Adipose tissue (tissue), 3 donors: ENCODE data around the gene IGF2BP2. TPM values are rescaled to one million over a fixed set of nuclear protein-coding genes. Genes with fewer than 3 reads are reported as not detected.
"Not testable (repeated sequence)": the region's sequence is repeated elsewhere in the genome, so short reads cannot be mapped to it uniquely, and the experiment has no call there.

Experiments
- H3K27ac ChIP-seq: one replicate; pipeline ENCODE4 v1.5.1; 2013; ENCODE audit warnings: low read depth, low read length
- WGBS, 3 donors: extraction: QIAGEN DNeasy Blood & Tissue Kit; methylation state at CpG; one replicate each; pipeline ENCODE4 v1.1.7; 2013; 5-methylcytosine and 5-hydroxymethylcytosine counted together
- polyA plus RNA-seq, 3 donors: library from polyadenylated mRNA; stranded (reverse); fragments of 200-250 nt; gene quantifications; one replicate each; pipeline ENCODE4 v1.2.3, GENCODE V29; 2013
- donor health status: healthy with polysubstance abuse.
- donor health status: Bipolar disorder and iron deficiency.
- donor health status: healthy.

IGF2BP2 gene
- polyA plus RNA-seq, 3 donors, result 3.5 to 6.0 (median 4.3) TPM

DNA sequence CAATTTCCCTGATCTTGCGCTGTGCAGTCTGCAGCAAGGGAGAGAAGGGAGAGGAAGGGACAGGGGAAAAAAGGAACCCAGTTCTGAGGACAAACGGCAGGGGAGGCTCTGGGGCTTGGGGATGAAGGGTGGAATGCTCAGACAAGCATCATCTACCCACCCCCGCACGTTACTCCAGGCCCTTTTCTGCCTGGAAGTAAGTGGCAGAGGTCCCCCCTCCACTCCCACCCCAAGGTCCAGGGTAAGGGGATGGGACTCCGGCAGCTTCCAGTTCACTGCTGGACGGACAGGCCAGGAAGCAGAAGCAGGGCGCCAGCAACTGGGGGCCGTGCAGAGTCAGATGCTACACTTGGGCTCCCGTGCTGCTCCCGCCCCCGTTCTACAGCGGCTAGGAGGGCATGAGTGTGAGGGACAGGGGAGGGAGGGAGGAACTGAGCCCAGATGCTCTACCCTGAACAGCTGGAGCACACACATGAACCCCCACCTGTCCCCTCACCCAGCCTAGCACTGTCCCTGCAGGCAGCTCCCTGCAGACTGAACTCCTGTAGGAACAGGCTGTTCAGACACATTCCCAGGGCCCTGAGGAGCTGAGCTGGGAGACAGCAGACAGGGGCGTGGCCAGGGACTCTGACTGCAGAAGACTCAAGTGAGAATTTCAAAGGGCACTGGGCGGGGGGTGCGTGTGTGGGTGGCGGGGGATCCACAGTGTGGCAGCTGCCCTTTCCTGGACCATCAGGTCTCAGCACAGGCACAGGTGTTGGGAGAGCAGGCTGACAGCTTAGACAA, 179.1 kb downstream of the IGF2BP2 start:
- 78 to 84% (median 81%) methylated on average over 16 of the region's 16 CpGs for WGBS, 3 donors
- no peak overlapping the region for H3K27ac ChIP-seq

DNA sequence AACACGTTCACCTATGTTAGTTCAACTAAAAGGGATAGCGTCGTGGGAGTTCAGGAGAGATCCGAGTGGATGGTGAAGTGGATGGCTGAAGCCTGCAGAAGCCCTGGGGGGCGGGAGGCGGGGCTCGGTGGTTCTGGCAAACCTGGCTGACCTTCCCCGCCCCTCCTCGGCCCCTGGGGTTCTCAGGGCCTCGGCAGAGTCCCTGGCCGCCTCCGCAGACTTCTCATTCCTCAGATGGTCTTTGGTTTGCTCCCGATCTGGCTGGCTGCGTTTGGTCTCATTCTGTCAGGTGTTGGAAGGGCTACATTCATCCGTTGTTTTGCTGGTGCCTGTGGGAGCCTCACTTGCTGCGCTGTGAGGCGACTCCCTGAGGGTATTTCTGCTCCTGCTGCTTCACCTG, 179.7 kb downstream of the IGF2BP2 start:
- WGBS, 3 donors, result 74 to 85% (median 84%) methylated on average over 17 of the region's 17 CpGs

DNA sequence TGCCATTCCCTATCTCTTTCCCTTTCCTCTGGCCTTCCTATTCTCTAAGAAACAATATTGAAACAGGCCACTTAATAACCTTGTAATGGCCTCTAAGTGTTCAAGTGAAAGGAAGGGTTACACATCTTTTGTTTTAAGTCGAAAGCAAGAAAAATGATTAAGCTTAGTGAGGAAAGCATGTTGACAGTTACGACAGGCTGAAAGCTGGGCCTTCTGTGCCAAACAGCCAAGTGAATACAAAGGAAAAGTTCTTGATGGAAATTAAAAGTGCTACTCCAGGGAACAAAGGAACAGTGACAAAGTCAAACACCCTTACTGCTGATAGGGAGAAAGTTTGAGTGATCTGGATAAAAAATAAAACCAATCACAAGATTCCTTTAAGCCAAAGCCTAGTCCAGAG, 184.5 kb downstream of the IGF2BP2 start:
- H3K27ac ChIP-seq, result no peak overlapping the region
- WGBS, 3 donors, result 58 to 79% (median 63%) methylated on average over 2 of the region's 2 CpGs

More for the DNA sequence above, 179.7 kb downstream of the IGF2BP2 start:
- H3K27ac ChIP-seq, result not testable (repeated sequence)

DNA sequence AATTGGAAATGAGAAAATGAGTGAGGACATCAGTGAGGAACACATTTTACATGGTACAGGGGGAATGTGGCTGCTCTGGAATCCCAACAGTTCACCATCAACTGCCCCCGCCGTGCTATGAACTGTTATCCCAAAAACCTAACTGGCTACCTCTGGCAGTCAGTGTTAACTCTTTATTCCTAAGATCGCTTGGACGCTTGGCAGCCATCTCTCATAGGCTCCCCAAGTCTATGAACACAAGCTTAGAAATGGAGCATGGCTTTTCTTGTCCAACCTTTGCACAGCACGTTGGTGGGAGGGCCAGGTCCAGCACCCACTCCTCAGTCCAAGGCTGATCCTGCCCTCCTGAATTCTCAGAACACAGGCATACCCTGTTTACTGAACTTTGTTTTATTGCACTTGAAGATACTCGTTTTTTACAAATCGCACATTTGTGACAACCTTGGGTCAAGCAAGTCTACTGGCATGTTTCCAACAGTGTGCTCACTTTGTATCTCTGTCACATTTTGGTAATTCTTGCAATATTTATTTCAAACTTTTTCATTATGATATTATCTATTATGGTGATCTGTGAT, 185.1 kb downstream of the IGF2BP2 start:
- H3K27ac ChIP-seq, result no peak overlapping the region
- 81 to 86% (median 85%) methylated on average over 7 of the region's 7 CpGs for WGBS, 3 donors

DNA sequence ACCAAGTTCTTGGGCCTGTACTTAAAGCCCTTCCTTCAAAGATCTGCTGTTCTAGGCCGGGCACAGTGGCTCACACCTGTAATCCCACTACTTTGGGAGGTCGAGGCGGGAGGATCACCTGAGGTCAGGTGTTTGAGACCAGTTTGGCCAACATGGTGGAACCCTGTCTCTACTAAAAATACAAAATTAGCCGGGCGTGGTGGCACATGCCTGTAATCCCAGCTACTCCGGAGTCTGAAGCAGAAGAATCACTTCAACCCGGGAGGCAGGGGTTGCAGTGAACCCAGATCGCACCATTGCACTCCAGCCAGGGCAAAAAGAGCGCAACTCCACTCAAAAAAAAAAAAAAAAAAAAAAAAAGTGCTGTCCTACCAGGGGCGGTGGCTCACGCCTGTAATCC, 186.2 kb downstream of the IGF2BP2 start:
- WGBS, 3 donors, result 93 to 97% (median 97%) methylated on average over 11 of the region's 11 CpGs
- H3K27ac ChIP-seq, result not testable (repeated sequence)

DNA sequence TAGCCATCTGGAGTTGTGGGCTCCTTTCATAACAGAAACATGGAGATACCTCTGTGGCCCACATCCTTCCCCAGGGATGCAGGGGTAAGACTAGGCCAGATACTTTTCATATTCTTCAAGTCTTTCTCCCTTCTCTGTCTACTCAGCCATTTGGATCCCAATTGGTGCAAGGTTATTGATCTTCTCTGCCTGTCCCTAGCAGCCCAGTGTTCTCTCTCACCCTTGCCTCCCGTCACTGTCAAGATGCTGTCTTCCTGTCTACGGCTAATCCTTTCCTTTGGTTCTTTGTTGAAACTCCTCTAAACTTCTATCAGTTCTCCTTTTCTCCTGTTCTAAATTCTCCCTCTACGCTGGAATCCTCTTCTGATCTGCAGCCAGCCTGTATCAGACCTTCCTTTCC, 187.5 kb downstream of the IGF2BP2 start:
- WGBS, 3 donors, result 54 to 71% (median 65%) methylated on average over 3 of the region's 3 CpGs
- no peak overlapping the region for H3K27ac ChIP-seq

DNA sequence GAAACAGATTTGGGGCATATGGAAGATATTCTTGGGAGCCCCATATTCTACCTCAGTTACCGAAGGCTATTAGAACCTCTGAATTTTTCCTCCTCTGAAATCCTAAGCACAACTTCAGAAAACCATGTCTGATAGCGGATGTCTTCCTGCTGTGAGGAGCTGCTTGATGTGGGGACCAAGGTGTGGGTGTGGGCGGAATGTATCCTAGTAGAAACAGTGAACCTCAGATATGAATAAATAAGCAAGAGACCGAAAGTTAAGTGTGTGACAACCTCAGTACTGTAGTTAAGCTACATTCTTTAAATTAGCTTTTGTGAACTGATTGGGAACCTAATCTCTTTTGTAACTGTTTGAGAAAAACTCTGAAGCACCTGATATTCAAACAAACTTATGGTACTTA, 191.8 kb downstream of the IGF2BP2 start:
- WGBS, 3 donors, result 93 to 95% (median 94%) methylated on average over 4 of the region's 4 CpGs
- no peak overlapping the region for H3K27ac ChIP-seq

DNA sequence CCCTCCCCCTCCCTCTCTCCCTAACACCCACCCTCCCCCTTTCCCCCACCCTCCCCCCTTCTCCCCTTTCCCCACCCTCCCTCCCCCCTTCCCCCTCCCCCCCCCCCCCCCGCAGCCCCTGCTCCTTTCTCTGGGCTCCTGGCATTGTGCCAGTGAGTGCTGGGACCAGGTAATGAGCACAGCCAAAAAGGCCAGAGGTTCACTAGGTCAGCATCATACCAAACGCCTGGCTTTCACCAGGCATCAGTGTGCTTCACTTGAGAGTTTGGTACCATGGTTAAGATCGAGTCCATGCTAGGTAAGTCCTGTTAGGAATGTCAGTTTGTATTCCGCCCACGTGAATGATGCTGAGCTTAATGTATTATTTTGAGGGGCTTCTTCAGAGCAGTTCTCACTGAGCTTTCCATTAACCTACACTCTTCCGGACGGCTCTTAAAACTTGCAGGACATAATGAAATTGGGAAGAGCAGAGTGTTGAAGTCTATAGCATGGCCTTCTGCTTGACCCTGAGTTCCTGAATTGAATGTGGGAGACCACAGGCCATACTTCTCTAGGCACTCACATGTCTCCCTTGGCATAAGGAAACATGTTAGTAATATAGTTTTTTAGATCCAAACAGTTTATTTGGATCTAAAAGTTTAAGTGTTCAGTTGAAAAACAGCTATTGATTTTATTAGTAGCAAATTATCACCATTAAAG, 193.2 kb downstream of the IGF2BP2 start:
- WGBS, 3 donors, result 85 to 91% (median 86%) methylated on average over 6 of the region's 7 CpGs
- H3K27ac ChIP-seq, result no peak overlapping the region

DNA sequence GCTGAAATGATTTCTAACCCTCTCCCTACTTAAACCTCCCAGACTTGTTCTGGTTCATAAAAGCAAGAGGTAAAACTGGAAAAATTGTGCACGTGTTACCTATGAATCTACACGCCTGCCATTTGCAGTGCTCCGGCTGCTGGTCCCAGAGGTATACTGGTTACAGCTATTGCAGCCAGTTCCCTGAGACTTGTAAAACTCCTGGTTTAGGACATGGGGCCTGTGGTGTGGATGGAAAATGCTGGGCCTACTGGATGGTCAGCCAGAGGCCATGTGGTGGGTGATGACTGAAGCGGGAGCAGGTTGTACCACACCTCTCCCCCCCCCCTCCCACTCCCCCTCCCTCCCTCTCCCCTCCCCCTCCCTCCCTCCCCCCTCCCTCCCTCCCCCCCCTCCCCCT, 193.7 kb downstream of the IGF2BP2 start:
- WGBS, 3 donors, result 58 to 77% (median 68%) methylated on average over 4 of the region's 4 CpGs
- H3K27ac ChIP-seq, result no peak overlapping the region

DNA sequence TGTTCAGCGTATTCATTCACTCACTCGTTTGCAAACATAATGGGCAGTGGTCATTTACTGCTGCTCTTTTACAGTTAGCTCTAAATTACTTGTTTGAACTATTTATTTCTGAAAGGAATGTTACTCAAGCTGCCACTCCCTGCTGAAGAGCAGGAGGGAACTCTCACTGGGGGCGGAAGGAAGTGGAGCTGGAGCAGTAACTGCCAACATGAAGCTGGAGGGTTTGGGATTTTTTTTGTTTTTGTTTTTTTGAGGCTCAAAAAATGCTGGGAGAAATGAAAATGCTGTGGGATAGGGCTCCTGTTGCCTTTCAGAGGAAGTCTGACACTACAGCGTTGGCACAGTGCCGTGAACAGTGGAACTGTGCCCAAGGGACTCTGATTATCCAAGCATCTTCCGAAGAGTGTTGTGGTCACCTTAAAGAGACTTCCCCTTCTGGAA, 194.6 kb downstream of the IGF2BP2 start:
- WGBS, 3 donors, result 25 to 53% (median 27%) methylated on average over 6 of the region's 6 CpGs
- no peak overlapping the region for H3K27ac ChIP-seq

DNA sequence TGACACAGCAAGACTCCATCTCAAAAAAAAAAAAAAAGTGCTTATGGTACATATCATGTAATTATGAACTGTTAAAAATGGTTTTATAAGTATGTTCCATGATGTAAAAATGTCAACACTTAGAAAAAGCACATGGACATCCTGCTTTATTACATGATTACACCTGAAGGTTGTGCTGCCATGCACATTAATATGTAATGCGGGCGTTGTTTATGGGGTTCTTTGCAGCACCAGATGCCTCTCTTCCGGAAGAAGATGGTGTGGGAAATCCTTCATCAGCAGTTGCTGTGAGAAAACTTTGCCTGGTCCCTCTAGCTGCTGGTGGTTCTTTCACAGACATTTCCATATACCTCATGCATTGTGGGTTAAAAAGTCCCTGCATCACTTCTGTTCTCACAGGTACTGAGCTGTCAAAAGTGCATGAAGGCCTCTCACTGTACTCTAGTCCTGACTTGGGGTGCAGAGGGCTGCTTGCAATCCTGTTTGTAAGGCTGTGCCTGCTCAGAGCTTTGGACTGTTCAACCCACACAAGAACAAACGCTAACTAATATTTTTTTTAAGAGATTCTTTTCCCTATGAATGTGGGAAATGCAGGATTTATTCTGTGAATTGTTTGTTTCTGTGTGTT, 195.2 kb downstream of the IGF2BP2 start:
- WGBS, 3 donors, result 64 to 79% (median 67%) methylated on average over 4 of the region's 4 CpGs
- H3K27ac ChIP-seq, result no peak overlapping the region

DNA sequence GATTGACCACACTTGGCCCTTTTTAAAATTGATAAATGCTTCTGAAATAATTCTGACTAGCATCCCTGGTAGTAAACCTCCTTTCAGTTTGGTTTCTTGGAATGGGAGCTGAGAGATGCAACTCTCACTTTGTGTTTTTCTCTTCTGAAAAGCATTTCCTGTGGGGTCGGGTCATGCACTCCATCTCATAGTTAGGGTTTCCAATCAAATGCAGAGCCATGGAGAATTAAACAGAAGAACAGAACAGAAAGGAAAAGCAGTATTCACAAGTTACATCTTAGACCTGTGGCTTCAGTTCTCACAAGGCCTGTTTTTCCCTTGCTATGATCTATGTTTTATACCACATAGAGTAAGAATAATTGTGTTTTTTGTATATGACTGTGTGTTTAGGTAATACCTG, 199.1 kb downstream of the IGF2BP2 start:
- no peak overlapping the region for H3K27ac ChIP-seq
- WGBS, 3 donors, result 71 to 83% (median 79%) methylated on average over 1 of the region's 1 CpG

DNA sequence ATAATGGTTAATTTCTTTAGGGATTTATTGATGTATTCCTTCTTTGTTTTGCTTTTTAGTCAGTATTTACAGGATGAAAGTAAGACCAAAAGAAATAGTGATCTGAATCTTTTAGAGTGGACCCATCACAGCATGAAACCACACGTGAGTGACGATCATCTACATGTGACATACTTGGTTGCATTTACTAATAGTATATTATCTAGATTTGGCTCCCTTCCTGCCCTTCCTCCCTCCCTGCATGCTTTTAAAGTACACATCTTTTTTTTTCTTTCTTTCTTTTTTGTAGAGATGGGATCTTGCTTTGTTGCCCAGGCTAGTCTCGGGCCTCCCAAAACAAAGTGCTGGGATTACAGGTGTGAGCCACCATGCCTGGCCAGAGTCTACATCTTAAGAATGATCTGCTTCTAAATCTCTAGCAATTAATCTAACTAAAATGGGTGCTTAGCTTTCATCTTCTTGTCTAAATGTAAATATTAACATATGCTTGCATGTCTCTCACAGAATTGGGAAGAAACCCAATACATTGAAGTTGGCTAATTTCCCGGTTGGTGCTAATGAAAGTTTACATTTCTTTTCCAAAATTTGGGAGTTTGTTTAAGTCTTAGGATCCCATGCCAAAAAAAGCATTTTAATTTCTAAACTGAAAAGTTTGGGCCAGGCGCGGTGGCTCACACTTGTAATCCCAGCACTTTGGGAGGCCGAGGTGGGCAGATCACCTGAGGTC, 200.7 kb downstream of the IGF2BP2 start:
- WGBS, 3 donors, result 94 to 95% (median 95%) methylated on average over 7 of the region's 7 CpGs
- no peak overlapping the region for H3K27ac ChIP-seq

DNA sequence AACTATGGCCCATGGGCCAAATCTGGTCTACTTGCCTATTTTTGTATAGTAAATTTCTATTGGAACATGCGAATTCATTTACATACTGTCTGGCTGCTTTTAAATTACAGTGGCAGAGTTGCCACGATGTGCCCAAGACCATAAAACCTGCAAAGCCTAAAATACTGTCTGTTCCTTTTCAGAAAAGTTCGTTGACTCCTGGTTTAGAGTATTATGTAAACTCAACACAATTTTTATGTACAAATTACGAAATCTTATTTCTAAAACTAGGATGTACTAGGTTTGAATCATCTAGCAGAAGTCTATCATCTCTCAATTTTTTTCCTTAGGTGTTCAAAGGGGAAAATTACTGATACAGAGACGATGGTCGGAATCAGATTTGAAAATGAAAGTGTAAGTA, 211.8 kb downstream of the IGF2BP2 start:
- no peak overlapping the region for H3K27ac ChIP-seq
- 70 to 86% (median 81%) methylated on average over 6 of the region's 6 CpGs for WGBS, 3 donors

DNA sequence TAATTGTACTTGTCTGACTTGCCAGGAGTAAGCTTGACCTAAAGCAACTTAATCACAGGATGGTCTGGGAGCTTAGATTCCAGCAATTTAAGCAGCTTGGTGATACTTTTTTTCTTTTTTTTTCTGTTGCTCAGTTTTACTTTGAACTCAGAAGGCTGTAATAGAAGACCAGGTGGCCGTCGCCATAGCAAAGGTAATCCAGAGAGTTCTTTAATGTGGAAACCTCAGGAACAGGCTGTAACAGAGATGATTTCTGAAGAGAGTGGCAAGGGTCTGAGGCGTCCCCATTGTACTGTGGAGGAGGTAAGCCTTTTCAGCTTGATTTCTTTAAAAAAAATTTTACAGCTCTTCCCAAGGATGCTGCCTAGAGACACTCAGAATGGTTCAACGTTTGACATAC, 218.6 kb downstream of the IGF2BP2 start:
- H3K27ac ChIP-seq, result no peak overlapping the region
- WGBS, 3 donors, result 82 to 89% (median 85%) methylated on average over 4 of the region's 4 CpGs

DNA sequence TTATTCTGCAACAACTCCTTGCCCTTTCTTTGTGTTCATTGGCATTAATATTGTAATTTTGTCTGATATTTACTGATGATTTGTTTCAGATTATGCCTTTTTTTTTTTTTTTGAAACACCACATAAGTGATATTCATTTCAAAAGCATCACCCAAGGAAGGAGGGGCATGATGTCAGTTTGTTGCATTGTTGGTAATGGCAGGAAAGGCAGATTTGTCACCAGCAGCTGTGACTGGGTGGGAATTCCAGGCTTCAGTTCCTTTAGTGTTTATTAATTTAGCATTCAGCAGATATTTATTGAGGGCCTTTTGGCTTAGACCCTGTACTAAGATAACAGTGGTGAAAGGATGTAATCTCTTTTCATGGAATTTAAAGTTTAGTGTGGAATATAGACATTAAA, 219.3 kb downstream of the IGF2BP2 start:
- no peak overlapping the region for H3K27ac ChIP-seq

DNA sequence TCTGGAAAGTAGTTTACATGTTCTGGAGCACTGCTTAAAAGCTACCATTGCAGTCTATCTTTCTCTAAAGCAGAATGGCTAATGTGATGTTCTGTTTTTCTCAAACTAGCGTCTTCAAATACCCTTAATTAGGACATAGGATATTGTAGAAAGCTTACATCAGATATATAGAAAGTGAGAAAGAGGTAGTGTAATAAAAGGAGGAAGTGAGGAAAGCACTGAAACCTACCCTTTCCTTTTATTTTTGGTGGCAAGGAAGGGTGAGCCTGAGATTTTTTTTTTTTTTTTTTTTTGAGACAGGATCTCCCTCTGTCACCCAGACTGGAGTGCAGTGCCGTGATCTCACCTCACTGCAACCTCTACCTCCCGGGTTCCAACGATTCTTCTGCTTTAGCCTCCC, 229.3 kb downstream of the IGF2BP2 start:
- WGBS, 3 donors, result 60 to 91% (median 67%) methylated on average over 4 of the region's 4 CpGs
- no peak overlapping the region for H3K27ac ChIP-seq

DNA sequence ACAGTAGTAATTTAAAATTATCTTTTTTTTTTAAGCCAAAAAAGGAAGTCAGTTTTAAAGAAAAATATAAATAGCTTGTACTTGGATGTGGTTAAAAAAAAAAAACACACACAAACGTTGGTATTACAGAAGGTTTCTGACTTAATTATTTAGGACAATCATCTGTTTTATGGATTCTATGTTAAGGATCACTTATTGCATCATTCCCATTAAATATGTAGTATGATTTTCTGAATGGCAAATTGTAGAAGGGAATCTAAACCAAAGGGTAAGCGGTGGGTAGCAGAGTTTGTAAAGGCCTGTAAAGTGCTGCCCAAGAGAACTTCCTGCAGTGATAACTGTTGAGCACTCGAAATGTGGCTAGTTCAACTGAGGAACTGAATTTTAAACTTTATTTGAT, 230.8 kb downstream of the IGF2BP2 start:
- H3K27ac ChIP-seq, result no peak overlapping the region
- WGBS, 3 donors, result 58 to 74% (median 59%) methylated on average over 3 of the region's 3 CpGs
